ENCODE measurements around the gene ZDHHC1.

The ZDHHC1 gene

DNA sequence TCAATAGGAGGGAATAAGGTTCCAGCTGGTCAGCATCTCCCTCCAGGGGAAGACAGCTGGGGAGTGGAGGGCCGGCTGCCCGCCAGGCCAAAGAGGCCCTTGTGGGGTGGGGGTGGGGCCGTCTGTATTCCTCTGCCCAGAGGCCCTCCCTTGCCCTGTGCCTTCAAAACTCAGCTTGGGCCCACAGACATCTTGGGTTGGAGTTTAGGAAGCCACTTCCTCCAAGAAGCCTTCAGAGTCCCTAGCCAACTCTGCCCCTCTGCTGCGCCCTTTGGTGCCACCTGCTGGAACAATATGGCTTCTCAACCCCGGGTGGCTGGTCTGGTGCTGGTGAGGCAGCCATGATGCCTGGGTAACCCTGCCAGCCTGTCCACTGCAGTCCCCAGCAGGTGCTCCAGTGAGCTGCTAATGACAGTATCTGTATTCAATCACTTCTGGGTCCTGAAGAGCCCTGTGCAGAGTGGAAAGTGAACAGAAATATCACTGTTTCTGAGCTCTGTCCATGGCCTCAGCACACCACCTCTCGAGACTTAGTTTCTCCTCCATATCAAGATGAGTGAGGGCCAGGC lies 31.3 kb upstream of the ZDHHC1 start:
- DNase-seq, result peak; percentile 87

DNA sequence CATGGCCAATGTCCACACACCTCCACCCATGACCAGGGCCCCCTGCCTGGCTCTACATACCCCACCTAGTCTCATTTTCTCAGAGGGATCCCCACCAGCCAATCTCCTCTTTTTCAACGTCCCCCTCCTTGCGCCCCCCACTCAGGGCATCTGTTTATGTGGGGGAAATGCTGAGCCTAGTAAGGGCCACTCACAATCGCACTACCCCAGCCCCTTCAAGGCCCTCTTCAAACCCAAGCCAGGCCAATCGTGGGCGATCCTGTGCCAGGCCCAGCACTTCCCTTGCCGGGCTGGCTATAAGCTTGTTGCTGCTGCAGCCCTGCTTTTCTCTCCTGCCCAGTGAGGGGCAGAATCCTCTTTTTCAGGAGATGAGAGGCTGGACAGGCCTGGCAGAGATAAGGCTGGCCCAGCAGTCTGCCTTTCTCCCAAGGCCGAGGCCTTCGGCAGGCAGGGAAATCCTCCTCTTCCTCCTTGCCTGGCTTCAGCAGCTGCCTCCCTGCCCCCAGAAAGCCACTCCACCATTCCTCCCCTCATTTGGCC lies 30.8 kb upstream of the ZDHHC1 start:
- DNase-seq, result no peak

DNA sequence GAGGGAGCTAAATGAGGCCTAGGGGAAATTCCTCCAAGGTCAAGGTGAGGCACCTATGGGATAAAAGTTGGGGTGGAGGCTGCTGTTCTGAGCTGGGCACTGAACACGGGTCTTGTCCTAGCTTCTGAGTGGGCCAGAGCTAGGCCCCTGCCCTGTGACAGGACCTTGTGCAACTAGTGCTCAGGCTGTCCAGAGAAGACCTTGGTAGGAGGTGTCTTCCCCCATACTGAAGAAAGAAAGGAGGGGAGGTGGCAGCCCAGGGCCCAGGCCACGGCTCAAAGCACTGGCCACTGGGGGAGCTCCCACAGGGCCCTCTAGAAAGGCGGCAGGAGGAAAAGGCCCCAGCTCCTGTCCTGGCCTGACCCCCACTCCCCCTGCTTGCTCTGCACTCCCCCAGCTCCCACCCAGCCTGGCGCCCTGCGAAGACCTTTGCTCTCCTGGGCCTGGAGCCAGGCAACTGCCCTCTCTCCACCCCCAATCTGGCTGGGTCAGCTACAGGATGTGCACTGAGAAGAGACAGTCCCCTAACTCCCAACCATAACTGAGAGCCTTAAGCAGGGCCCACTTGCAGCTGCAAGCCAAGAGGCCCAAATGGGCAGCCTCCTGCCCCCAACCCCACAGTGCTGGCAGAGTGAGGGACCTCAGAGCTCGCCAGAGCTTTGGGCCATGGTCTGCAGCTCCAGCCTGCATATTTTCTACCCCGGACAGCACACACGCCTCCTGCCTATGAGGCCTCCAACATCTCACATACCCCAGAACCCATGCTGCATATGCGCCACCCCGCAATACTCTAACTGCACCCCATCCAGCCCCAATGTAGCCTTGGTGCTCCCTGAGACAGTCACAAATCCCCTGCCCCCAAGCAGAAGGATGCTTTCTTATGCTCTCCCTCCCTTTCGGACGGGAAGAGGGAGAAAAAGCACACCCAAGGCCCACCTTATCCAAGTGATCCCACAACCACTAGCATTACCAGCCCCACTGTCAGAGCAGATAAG lies 29.9 kb upstream of the ZDHHC1 start:
- no peak for DNase-seq

DNA sequence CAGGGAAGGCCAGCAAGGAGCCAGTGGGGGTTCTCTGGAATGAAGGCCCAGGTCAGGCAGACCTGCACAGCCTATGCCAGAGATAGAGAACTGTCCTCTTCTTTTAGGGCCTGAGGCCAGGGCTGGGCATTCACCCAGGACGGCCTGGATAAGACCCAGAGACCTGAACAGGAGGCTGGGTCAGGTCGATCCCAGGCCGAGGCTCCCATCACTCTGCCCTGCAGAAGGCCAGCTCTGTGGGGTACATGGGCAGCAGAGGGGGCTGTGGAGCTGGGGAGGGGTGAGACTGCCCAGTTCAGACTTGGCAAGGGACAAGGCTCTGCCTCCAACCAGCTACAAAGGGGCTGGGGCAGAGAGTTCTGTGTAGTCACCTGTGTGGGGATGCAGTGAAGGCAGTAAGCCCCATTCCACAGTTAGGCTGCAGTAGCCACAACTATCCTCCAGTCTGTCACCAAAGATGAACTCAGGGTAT lies 29.2 kb upstream of the ZDHHC1 start:
- no peak for DNase-seq

DNA sequence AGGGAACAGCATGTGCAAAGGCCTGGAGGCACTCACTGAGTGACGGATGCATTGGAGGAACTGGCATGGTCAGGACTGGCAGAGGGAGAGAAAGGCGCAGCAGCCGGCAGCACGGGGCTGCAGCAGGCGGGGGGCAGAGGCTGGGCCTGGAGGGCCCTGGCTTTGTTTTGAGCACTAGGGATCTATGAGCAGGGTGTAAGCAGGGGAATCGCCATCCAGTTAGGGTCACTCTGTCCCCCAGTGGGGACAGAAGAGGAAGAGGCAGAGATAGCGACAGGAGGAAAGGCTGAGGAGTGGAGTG lies 28.8 kb upstream of the ZDHHC1 start:
- DNase-seq, result no peak

DNA sequence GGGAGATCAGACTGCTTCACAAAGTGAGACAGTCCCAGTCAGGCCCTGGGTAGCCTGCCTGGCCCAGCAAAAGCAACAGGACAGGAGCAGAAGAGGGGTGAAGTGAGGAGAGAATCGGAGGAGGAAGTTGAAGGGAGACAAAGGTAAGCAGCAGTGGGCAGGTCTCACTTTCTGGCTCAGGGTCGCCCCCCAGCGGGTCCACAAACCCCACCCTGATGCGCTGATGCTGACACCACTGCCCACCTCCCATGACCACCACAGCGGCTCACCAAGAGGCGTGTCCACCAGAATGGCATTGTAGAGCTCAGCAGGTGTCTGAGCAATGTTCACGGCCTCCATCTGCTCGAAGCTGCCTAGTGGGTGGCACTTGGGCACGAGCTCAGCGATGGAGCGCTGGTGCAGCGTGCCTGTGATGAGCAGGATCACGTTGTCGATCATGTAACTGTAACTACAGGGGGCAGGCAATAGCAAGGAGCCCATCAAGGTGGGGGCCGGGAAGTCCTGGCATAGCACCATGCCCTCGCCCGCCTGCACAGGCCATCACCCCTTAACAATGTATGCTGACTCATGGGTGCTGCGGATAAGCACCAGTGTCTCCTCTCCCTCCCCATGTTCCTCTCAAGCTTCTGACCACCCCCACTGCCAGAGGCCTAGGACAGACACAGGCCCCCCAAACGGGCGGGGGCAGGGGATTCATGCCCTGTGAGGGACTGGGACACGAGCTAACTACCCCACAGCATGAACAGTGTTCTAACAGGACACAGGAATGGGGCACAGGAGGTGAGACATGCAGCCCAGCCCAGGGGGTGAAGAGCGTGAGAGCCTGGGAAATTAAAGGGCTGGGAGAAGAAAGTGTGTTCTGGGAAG lies 28.2 kb upstream of the ZDHHC1 start:
- DNase-seq, result no peak

DNA sequence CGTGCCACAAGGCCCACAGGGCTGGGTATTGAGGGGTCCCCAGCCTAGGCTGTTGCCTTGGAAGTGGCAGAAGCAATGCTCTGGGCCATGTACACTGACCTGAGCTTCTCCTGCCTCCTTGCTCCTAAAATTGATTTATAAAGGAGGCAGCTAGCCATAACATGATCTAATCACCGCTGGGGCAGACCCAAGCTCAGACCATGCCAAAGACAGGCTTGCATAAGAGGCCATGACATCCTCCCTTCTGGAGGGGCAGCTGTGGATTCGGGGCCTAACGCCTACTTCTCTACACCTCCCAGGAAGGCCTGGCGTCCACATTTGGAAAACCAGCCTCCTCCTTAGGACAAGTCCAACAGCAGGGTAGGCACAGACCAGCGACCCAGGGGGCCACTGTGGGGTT lies 27.0 kb upstream of the ZDHHC1 start:
- no peak for DNase-seq

DNA sequence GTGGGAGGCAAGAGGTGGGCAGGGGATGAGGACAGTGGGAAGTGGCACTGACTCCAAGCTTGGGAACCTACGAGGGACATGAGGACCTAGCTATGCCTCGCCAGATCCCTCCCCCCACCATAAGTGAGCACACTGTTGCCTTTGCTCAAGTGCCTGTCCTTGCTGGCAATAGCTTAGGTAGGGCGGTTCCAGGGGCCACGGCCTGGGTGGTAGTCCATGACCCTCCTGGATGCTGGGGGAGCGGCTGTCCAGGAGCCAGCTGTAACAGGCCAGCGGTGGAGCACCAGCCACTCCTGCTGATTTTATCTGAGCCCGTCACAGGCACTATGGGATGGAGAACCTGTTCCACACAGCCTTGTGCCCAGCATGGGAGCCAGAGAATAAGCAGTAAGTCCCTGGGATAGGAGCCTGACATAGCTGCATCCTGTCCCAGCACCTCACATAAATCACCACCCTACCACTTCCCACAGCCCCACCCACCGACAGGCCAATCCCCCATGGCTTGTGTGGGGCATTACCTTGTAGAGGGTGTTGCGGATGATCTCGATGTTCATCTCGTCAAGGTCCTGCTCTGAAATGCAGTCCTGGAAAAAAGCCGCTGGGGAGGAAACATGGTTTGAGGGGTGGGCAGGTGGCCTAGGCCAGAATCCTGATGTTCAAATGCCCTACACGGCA lies 26.4 kb upstream of the ZDHHC1 start:
- DNase-seq, result no peak

DNA sequence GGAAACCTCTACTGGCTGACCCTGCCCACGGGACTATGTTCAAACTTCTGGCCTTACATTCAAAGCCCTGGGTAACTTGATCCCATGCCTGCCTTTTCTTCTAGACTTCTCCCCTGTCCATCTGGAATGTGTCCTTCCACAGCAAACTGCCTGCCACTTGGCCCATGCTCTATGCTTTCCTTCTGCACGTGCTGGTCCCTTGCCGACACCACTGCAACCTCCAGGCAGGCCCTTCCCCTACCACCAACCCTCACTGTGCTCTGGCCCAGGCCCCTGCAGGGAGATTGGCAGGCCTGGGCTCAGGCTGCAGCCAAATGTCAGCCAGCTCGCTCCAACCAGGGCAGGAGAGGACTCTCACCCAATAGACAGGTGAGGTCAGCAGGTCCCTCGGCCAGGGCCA lies 25.6 kb upstream of the ZDHHC1 start:
- no peak for DNase-seq

DNA sequence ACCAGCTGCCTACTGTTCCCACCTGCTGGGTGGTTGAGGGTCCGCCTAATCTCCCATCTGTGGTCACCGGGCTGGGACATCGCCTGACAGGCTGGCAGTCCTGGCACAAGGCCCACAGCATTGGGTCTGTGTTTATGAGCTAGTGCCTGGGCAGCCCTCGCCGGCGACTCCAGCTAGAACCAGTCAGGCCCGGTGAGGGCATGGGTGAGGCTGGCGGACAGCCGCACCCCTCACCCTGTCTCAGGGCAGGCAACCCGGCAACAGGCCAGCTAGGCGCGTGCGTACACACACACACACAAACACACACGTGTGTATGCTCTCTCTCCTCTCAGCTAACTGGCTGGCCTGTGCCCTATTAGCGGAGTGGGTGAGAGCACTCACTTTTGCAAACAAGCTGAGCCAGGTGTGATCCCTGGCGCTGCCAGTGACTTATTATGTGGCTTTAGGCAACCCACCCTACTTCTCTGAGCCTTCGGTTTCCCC lies 25.0 kb upstream of the ZDHHC1 start:
- no peak for DNase-seq

DNA sequence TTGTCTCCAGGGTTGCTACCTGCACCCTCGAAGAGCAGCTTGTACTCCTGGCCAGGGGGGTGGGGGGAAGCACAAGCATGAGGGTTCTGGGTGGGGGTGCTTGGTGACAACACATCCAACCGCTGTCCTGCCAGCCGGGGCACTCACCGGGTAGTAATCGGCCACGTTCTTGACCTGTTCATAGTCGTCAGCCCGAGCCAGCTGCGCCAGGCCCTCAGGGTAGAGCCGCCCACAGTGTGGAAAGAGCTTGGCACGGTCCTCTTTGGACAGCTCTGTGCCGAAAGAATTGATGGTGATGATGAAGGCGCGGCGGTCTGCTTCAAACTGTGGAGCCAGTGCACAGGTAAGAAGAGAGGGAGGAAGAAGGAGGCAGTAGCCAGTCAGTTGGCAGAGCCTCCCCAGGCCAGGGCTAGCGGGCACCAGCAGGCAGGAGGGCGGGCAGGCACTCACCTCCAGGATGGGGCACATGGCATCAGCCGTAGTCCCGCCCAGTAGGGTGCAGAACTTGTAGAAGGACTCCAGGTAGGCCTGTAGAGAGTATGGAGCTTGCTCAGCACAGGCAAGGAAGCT lies 22.6 kb upstream of the ZDHHC1 start:
- DNase-seq, result no peak

DNA sequence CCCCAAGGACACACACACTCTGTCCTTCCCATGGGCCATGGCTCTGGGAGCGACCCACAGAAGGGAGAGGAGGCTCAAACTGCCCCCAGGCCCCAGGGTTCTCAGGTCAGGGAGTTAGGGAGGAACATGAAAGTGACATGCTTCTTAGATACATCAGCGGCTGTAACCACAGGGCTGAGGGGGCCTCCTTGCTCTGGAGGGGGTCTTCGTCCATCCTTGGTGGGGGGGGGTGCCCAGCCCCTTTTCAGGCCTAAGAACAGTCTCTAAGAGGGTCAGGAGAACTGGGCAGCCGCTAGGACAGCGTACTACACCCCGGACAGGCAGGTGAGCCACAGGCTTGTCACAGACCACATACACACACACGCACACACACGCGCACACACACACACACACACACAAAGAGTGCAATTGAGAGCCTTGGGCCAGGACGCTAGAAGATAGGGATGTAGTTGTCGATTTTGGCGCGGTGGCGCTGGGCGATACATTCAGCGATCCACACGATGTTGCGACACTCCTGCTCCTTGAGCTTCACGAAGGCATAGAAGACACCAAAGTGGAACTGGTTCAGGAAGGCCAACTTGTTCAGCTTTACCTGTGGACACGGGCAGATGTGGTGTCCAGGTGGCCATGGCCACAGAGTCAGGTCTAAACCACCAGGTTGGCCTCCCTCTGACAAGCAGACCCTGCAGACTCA lies 22.0 kb upstream of the ZDHHC1 start:
- no peak for DNase-seq

DNA sequence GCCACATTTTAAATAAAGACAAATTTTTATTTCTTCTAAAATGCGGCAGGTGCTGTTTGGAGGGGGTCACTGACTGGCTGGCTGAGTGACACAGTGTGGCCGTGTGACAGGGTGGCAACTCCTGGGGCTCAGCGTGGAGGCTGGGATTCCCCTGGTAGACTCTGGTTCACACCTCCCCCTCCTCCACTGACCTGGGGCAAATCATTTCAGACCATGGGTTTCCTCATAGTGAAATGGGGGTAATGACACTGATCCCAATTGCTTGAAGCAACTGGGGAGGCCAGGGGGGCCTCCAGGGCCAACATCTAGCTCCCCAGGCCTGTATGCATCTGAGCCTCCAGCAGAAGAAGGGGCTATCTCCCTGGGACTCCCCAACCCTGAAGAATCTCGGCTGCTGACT lies 21.2 kb upstream of the ZDHHC1 start:
- DNase-seq, result no peak

DNA sequence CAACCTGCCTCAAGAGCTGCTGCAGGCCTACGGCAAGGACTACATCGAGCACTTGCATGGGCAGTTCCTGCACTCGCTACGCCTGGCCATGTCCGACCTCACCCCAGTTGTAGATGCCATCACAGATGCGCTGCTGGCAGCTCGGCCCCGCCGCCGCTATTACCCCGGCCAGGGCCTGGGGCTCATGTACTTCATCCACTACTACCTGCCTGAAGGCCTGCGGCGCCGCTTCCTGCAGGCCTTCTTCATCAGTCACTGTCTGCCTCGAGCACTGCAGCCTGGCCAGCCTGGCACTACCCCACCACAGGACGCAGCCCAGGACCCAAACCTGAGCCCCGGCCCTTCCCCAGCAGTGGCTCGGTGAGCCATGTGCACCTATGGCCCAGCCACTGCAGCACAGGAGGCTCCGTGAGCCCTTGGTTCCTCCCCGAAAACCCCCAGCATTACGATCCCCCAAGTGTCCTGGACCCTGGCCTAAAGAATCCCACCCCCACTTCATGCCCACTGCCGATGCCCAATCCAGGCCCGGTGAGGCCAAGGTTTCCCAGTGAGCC lies 20.4 kb upstream of the ZDHHC1 start:
- DNase-seq, result no peak

DNA sequence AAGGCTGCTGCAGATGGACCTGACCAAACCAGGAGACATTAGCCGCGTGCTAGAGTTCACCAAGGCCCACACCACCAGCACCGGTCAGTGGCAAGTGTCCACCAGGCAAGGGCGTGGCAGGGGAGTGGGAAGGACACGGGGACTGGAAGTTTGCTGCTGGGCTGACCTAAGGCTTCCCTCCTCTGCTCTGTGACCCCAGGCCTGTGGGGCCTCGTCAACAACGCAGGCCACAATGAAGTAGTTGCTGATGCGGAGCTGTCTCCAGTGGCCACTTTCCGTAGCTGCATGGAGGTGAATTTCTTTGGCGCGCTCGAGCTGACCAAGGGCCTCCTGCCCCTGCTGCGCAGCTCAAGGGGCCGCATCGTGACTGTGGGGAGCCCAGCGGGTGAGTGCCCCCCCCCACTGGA lies 19.5 kb upstream of the ZDHHC1 start:
- DNase-seq, result no peak

DNA sequence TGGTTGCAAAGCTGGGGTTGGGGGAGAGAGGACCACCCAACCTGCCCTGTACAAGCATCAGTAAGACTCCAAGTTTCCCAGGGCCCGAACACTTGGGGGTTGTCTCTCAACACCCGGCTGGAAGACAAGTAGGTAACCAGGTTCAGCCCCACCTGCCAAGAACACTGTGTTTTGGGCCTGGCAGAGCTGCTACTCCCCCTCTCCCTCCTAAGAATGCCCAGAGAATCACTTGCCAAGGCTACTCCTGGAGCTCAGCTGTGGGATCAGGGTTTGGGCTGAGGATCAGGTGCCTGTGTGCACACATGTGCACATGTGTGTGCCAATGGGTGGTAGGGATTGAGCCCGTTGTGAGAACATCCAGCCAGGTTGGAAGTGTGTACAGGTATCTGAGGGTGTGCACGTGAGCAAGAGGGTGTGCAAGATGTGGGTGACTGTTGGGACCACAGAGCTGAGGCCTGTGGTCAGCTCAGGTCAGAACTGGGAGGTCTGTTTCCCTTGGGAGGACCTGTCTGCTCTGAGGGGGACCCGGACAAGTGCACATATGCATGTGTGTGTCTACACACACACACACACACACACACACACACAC lies 16.9 kb upstream of the ZDHHC1 start:
- DNase-seq, result no peak

DNA sequence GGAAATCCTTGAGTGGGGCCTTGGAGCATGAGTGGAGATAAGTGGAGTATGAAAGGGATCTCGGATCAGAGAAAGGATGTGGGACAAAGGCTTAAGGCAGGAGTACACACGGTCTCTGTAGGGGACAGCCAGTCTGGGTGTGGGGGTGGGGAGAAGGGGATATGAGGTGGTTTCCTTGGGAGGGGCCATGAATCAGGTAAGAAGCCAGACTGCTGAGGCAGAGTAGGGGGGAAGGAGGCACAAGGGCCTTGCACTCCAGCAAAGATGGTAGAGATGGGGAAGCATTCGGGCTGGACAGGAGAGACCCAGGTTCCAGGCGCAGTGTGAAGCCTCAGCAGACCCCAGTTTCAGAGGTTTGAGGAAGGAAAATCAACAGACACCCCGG lies 16.2 kb upstream of the ZDHHC1 start:
- DNase-seq, result no peak

DNA sequence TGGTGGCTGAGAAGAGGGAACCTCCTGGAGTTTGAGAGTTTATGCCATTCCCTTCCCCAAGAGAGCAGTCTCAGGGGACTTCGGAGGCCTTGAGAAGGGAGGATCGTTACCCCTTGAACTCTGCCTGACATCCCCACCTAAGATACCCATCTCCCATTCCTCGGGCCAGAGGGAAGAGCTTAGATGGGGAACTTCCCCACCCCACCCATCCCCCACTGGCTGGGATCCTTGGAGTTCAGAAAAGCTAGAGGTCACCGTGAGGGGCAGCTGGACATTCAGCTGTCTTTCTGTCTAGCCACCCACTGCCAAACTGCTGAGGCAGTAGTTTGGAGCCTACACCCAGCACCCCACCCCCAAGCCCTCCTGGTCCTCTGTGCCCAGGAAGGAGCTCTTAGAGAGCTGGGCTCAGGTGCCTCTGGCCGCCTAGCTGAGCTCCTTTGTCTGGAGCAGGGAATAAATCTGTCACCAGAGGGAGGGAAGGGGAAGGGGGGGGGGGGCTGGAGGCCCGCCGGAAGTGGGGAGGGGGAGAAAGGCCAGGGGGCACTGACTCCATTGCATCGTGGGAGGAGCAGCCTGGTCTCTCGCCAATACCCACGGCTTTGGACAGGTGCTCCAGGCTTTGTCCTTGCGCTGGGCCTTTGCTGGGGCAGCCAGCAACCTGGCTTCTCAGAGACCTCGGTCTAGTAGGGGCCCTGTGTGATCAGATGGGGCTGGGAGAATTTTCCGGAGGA lies 15.7 kb upstream of the ZDHHC1 start:
- no peak for DNase-seq

DNA sequence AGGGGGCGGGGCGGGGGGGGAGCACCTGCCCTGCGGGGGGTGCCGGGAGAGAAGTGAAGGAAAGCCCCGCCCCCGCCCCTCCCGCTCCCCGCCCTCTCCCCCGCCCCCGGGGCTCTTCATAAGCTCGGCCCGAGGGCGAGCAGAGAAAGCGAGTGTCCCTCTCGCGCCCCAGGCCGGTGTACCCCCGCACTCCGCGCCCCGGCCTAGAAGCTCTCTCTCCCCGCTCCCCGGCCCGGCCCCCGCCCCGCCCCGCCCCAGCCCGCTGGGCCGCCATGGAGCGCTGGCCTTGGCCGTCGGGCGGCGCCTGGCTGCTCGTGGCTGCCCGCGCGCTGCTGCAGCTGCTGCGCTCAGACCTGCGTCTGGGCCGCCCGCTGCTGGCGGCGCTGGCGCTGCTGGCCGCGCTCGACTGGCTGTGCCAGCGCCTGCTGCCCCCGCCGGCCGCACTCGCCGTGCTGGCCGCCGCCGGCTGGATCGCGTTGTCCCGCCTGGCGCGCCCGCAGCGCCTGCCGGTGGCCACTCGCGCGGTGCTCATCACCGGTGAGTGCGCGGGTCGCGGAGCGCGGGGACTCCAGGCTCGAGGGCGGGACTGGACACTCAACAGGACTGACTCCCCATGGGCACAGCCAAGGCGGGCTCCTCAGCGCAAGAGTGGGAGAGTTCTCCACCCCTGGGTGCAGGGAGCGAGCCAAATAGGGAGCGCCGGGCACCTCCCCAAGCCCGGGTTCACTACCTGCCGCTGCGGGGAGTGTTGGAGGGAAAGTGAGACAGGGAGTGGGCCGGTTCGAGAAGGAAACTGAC lies 14.9 kb upstream of the ZDHHC1 start, which contains the start of gene HSD11B2:
TSS of gene HSD11B2 (plus strand) at position 145 of the 798 bp plus-strand sequence. CDS start at position 273, 128 bp downstream.
- DNase-seq, result peak; percentile 45 to 57
